Natural killer cell (primary cell): ENCODE results near the gene PCLO. TPM values are rescaled to one million over a fixed set of nuclear protein-coding genes. Genes with fewer than 3 reads are reported as not detected.

Source experiments
- ATAC-seq, 3 donors: fragments of 150-1000 bp in 2 of 3; fragments of 200-7000 bp in 1 of 3; cut with Tn5 transposase; 1 replicate in 1 of 3; 2 replicates in 2 of 3; pipeline ENCODE4 v1.10.0; 2021; ENCODE audit warnings: mild to moderate bottlenecking in 2 of 3, moderate library complexity in 2 of 3
- DNase-seq, 2 donors: peaks; one replicate each; pipeline versions ENCODE4 v3.0.0 to v3.0.0-alpha.2; 2013 to 2021; ENCODE audit warnings: mixed read lengths in 1 of 2
- H3K27ac ChIP-seq: one replicate; pipeline ENCODE4 v1.5.1; 2013; ENCODE audit warnings: mild to moderate bottlenecking, low read length
- H3K27me3 ChIP-seq: one replicate; pipeline ENCODE4 v1.6.1; 2013; ENCODE audit warnings: low read length; ENCODE audit not compliant: control insufficient read depth, insufficient read depth
- H3K36me3 ChIP-seq: one replicate; pipeline ENCODE4 v1.6.1; 2013; ENCODE audit warnings: low read length; ENCODE audit not compliant: control insufficient read depth, insufficient read depth
- H3K4me1 ChIP-seq: one replicate; pipeline ENCODE4 v1.6.1; 2013; ENCODE audit warnings: low read length; ENCODE audit not compliant: control insufficient read depth, insufficient read depth
- H3K4me3 ChIP-seq: one replicate; pipeline ENCODE4 v1.5.1; 2013; ENCODE audit warnings: low read length
- H3K9me3 ChIP-seq: one replicate; pipeline ENCODE4 v1.6.1; 2013; ENCODE audit warnings: low read length; ENCODE audit not compliant: control insufficient read depth, insufficient read depth
- H3K27ac Mint-ChIP-seq, 2 donors: one replicate each; pipeline ENCODE4 v1.8.0; 2022; ENCODE audit warnings: mild to moderate bottlenecking in 2 of 2, mixed read lengths in 2 of 2, moderate library complexity in 1 of 2
- H3K27me3 Mint-ChIP-seq, 2 donors: one replicate each; pipeline ENCODE4 v1.8.0; 2022; ENCODE audit warnings: low read depth in 2 of 2, mixed read lengths in 2 of 2
- H3K36me3 Mint-ChIP-seq: one replicate; pipeline ENCODE4 v1.8.0; 2022; ENCODE audit warnings: mixed read lengths
- H3K4me1 Mint-ChIP-seq, 2 donors: one replicate each; pipeline ENCODE4 v1.8.0; 2022; ENCODE audit warnings: mixed read lengths in 2 of 2
- H3K4me3 Mint-ChIP-seq: one replicate; pipeline ENCODE4 v1.8.0; 2022; ENCODE audit warnings: mild to moderate bottlenecking, moderate library complexity, mixed read lengths
- H3K9me3 Mint-ChIP-seq, 2 donors: one replicate each; pipeline ENCODE4 v1.8.0; 2022; ENCODE audit warnings: mixed read lengths in 2 of 2
- WGBS: methylation state at CpG from one replicate; pipeline ENCODE4 v1.1.7; 2013; ENCODE audit warnings: missing lambda C conversion rate; ENCODE audit not compliant: insufficient coverage; 5-methylcytosine and 5-hydroxymethylcytosine counted together
- intact Hi-C: fragments of 100-400 bp; cut with micrococcal nuclease; formaldehyde crosslinking; loops from one replicate; pipeline ENCODE4 v1.14.2; 2022
- total RNA-seq, 4 donors: library from RNA; stranded (reverse); fragments of 120-200 nt in 1 of 4; gene quantifications; one replicate each; pipeline versions ENCODE4 v1.2.3 to v1.2.4, GENCODE V29; 2013 to 2022
- TF ChIP-seq, protein P1 (sequence below): fragments of 200-600 bp; IDR thresholded peaks from one replicate; pipeline ENCODE4 v1.8.0; 2022; ENCODE audit warnings: antibody characterized with exemption

PCLO gene
- total RNA-seq, 3 donors from 2014 or later (not counting 1 experiment from before 2014, with no cell fraction given) = not detected

GRCh38 chr7:82789883-82790609, 372.6 kb downstream of the PCLO start:
- H3K4me3 ChIP-seq = no peak overlapping the region
- no peaks in the 10 kb centered on the region for H3K4me1 ChIP-seq
- ATAC-seq (no peak), DNase-seq (no peak)
- H3K9me3 ChIP-seq = no peaks in the 10 kb centered on the region
- no peaks in the 10 kb centered on the region for H3K36me3 Mint-ChIP-seq
- no peak overlapping the region for H3K4me3 Mint-ChIP-seq
- no peak overlapping the region for H3K27ac ChIP-seq
- intact Hi-C loops = no loop called here
- TF ChIP-seq, protein P1, sequence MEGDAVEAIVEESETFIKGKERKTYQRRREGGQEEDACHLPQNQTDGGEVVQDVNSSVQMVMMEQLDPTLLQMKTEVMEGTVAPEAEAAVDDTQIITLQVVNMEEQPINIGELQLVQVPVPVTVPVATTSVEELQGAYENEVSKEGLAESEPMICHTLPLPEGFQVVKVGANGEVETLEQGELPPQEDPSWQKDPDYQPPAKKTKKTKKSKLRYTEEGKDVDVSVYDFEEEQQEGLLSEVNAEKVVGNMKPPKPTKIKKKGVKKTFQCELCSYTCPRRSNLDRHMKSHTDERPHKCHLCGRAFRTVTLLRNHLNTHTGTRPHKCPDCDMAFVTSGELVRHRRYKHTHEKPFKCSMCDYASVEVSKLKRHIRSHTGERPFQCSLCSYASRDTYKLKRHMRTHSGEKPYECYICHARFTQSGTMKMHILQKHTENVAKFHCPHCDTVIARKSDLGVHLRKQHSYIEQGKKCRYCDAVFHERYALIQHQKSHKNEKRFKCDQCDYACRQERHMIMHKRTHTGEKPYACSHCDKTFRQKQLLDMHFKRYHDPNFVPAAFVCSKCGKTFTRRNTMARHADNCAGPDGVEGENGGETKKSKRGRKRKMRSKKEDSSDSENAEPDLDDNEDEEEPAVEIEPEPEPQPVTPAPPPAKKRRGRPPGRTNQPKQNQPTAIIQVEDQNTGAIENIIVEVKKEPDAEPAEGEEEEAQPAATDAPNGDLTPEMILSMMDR = no peak
- H3K9me3 Mint-ChIP-seq = peaks cover 11 to 14% of the 10 kb centered on the region in 2 donors
- H3K36me3 ChIP-seq = no peaks in the 10 kb centered on the region
- WGBS = 60% methylated on average over 5 of the region's 5 CpGs
- no peak overlapping the region for H3K27ac Mint-ChIP-seq
- no peaks in the 10 kb centered on the region for H3K27me3 ChIP-seq
- no peaks in the 10 kb centered on the region for H3K27me3 Mint-ChIP-seq
- H3K4me1 Mint-ChIP-seq = no peaks in the 10 kb centered on the region

DNA sequence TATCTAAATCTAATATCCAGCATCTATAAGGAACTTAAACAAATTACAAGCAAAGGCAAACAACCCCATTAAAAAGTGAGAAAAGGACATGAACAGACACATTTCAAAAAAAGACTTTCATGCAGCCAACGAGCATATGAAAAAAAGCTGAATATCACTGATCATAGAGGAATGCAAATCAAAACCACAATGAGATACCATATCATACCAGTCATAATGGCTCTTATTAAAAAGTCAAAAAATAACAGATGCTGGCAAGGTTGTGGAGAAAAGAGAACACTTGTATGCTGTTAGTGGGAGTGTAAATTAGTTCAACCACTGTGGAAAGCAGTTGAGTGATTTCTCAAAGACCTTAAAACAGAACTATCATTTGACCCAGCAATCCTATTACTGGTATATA, 384.7 kb downstream of the PCLO start:
- H3K27ac ChIP-seq = no peak overlapping the region
- TF ChIP-seq, protein P1 = no peak
- intact Hi-C loops = no loop called here
- ATAC-seq (no peak), DNase-seq (no peak)
- 20% methylated on average over 1 of the region's 1 CpG for WGBS
- H3K4me3 ChIP-seq = no peak overlapping the region
- no peaks in the 10 kb centered on the region for H3K27me3 ChIP-seq
- no peaks in the 10 kb centered on the region for H3K36me3 Mint-ChIP-seq
- H3K36me3 ChIP-seq = no peaks in the 10 kb centered on the region
- H3K4me3 Mint-ChIP-seq = no peak overlapping the region
- H3K4me1 ChIP-seq = no peaks in the 10 kb centered on the region
- H3K9me3 ChIP-seq = no peaks in the 10 kb centered on the region
- no peak overlapping the region for H3K27ac Mint-ChIP-seq
- H3K27me3 Mint-ChIP-seq = no peaks in the 10 kb centered on the region
- H3K9me3 Mint-ChIP-seq = peaks cover 4 to 11% of the 10 kb centered on the region in 2 donors
- no peaks in the 10 kb centered on the region for H3K4me1 Mint-ChIP-seq

DNA sequence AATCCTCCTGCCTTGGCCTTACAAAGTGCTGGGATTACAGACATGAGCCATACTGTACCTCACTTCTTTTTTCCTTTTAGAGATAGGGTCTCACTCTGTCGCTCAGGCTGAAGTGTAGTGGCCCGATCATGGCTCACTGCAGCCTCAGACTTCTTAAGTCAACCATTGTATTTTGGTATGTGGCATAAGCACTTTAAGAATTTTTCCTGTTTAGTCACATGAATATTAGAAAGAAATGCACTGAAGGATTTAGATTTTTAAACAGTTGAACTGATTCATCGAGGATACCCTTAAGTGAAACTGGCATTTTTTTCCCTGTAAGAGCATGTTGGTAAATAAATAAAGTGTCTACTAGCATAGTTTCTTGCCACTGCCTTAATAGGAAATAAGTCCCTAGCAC, 399.8 kb downstream of the PCLO start:
- TF ChIP-seq, protein P1 = no peak
- Mint-ChIP-seq H3K27ac (no peak overlapping the region), H3K4me3 (no peak overlapping the region), H3K4me1 (no peaks in the 10 kb centered on the region), H3K36me3 (no peaks in the 10 kb centered on the region), H3K9me3 (peaks cover 9 to 19% of the 10 kb centered on the region in 2 donors), H3K27me3 (no peaks in the 10 kb centered on the region)
- ATAC-seq = no peak
- DNase-seq = no peak
- Histone ChIP-seq H3K9me3 (no peaks in the 10 kb centered on the region), H3K4me3 (no peak overlapping the region), H3K27ac (no peak overlapping the region), H3K4me1 (no peaks in the 10 kb centered on the region), H3K36me3 (no peaks in the 10 kb centered on the region), H3K27me3 (no peaks in the 10 kb centered on the region)
- intact Hi-C loops = no loop called here
- WGBS = 92% methylated on average over 3 of the region's 3 CpGs

GRCh38 chr7:82760831-82761230, 401.9 kb downstream of the PCLO start:
- Mint-ChIP-seq H3K9me3 (peaks cover 7 to 16% of the 10 kb centered on the region in 2 donors), H3K4me1 (no peaks in the 10 kb centered on the region), H3K36me3 (no peaks in the 10 kb centered on the region), H3K27me3 (no peaks in the 10 kb centered on the region), H3K27ac (no peak overlapping the region), H3K4me3 (no peak overlapping the region)
- no peak overlapping the region for H3K4me3 ChIP-seq
- no peaks in the 10 kb centered on the region for H3K27me3 ChIP-seq
- DNase-seq = no peak
- no peaks in the 10 kb centered on the region for H3K9me3 ChIP-seq
- intact Hi-C loops = no loop called here
- no peaks in the 10 kb centered on the region for H3K36me3 ChIP-seq
- no CpG with 5 or more reads among the region's 2 CpGs for WGBS
- TF ChIP-seq, protein P1 = no peak
- no peak overlapping the region for H3K27ac ChIP-seq
- no peaks in the 10 kb centered on the region for H3K4me1 ChIP-seq
- ATAC-seq = no peak
